Smooth muscle cell (in vitro differentiated cells): ENCODE data around the gene ZFPM1. TPM values are rescaled to one million over a fixed set of nuclear protein-coding genes. Genes with fewer than 3 reads are reported as not detected.

ENCODE experiments used
- DNase-seq: peaks from one replicate; lab custom pipeline; 2025; ENCODE audit not compliant: unreplicated experiment; lab: John Stamatoyannopoulos, UW
- H2AFZ ChIP-seq: fragments of 200-600 bp; sonication (generic); 2 replicates; pipeline ENCODE4 v1.6.0; 2016; ENCODE audit warnings: antibody characterized with exemption, low read depth, mild to moderate bottlenecking
- H3F3A ChIP-seq: fragments of 200-600 bp; sonication (generic); 2 replicates; pipeline ENCODE4 v1.6.0; 2017; ENCODE audit warnings: antibody characterized with exemption, low read depth
- H3K27ac ChIP-seq: fragments of 200-600 bp; sonication (generic); 2 replicates; pipeline ENCODE4 v1.5.1; 2016; ENCODE audit warnings: low read depth, mild to moderate bottlenecking
- H3K27me3 ChIP-seq: fragments of 200-600 bp; sonication (generic); 2 replicates; pipeline ENCODE4 v1.6.1; 2016; ENCODE audit warnings: low read depth, mild to moderate bottlenecking
- H3K36me3 ChIP-seq: fragments of 200-600 bp; sonication (generic); 2 replicates; pipeline ENCODE4 v1.5.1; 2016; ENCODE audit warnings: low read depth
- H3K4me1 ChIP-seq: fragments of 200-600 bp; sonication (generic); 2 replicates; pipeline ENCODE4 v1.5.1; 2016; ENCODE audit warnings: low read depth
- H3K4me2 ChIP-seq: fragments of 200-600 bp; sonication (generic); 2 replicates; pipeline ENCODE4 v1.6.0; 2016; ENCODE audit warnings: mild to moderate bottlenecking
- H3K4me3 ChIP-seq: fragments of 200-600 bp; sonication (generic); 2 replicates; pipeline ENCODE4 v1.5.1; 2016; ENCODE audit warnings: mild to moderate bottlenecking
- H3K79me2 ChIP-seq: fragments of 200-600 bp; sonication (generic); 2 replicates; pipeline ENCODE4 v1.6.0; 2016; ENCODE audit warnings: low read depth, mild to moderate bottlenecking
- H3K9ac ChIP-seq: fragments of 200-600 bp; sonication (generic); 2 replicates; pipeline ENCODE4 v1.6.0; 2016; ENCODE audit warnings: low read depth
- H3K9me3 ChIP-seq: fragments of 200-600 bp; sonication (generic); replicated peaks from 2 replicates; pipeline ENCODE4 v1.5.1; 2016; ENCODE audit warnings: low read depth
- H4K20me1 ChIP-seq: fragments of 200-600 bp; sonication (generic); 2 replicates; pipeline ENCODE4 v1.6.0; 2016; ENCODE audit warnings: low read depth
- WGBS: methylation state at CpG from one replicate; pipeline ENCODE4 v1.1.7; 2016; ENCODE audit warnings: low lambda C conversion rate; 5-methylcytosine and 5-hydroxymethylcytosine counted together
- polyA plus RNA-seq: library from polyadenylated mRNA; unstranded; fragments of >200 nt; fragmentation: Nextera tagmentation; extraction: Ambion mirVana; gene quantifications from 2 replicates; pipeline ENCODE4 v1.2.1, GENCODE V29; 2016
- total RNA-seq: library from RNA; depleted of rRNA; stranded (reverse); fragments of >200 nt; gene quantifications from 2 replicates; pipeline ENCODE4 v1.2.3, GENCODE V29; 2014
- TF ChIP-seq, protein P1 (sequence below): fragments of 200-600 bp; sonication (generic); IDR thresholded peaks from 2 replicates; pipeline ENCODE4 v1.5.1; 2017; ENCODE audit warnings: borderline replicate concordance, mild to moderate bottlenecking, antibody characterized with exemption; ENCODE audit not compliant: insufficient read depth, poor library complexity, severe bottlenecking

ZFPM1 gene
- total and polyA plus RNA-seq, 2 experiments from 2014 or later, result 0.99 to 4.9 TPM

- Histone ChIP-seq H3K36me3 (no peaks in the 10 kb centered on the region), H2AFZ (no peak overlapping the region), H3K4me2 (no peak overlapping the region), H3K4me3 (no peak overlapping the region), H3K27me3 (no peaks in the 10 kb centered on the region), H3K79me2 (no peaks in the 10 kb centered on the region), H3K27ac (no peak overlapping the region), H3K9ac (no peak overlapping the region), H3K4me1 (no peaks in the 10 kb centered on the region), H4K20me1 (peaks cover 17% of the 10 kb centered on the region), H3F3A (peaks cover 7% of the 10 kb centered on the region), H3K9me3 (no peaks in the 10 kb centered on the region)
- 94% methylated on average over 9 of the region's 9 CpGs for WGBS
- DNase-seq, result no peak
- TF ChIP-seq, protein P1, sequence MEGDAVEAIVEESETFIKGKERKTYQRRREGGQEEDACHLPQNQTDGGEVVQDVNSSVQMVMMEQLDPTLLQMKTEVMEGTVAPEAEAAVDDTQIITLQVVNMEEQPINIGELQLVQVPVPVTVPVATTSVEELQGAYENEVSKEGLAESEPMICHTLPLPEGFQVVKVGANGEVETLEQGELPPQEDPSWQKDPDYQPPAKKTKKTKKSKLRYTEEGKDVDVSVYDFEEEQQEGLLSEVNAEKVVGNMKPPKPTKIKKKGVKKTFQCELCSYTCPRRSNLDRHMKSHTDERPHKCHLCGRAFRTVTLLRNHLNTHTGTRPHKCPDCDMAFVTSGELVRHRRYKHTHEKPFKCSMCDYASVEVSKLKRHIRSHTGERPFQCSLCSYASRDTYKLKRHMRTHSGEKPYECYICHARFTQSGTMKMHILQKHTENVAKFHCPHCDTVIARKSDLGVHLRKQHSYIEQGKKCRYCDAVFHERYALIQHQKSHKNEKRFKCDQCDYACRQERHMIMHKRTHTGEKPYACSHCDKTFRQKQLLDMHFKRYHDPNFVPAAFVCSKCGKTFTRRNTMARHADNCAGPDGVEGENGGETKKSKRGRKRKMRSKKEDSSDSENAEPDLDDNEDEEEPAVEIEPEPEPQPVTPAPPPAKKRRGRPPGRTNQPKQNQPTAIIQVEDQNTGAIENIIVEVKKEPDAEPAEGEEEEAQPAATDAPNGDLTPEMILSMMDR, result no peak
Observed at GRCh38 chr16:88529596-88529995, 76.5 kb downstream of the ZFPM1 start.

- peaks cover 5% of the 10 kb centered on the region for H3K4me1 ChIP-seq
- no peaks in the 10 kb centered on the region for H3K79me2 ChIP-seq
- no peak overlapping the region for H3K4me3 ChIP-seq
- no peak overlapping the region for H3K27ac ChIP-seq
- H3K27me3 ChIP-seq, result no peaks in the 10 kb centered on the region
- H3K9me3 ChIP-seq, result no peaks in the 10 kb centered on the region
- no peaks in the 10 kb centered on the region for H3K36me3 ChIP-seq
- H2AFZ ChIP-seq, result no peak overlapping the region
- no peak overlapping the region for H3K9ac ChIP-seq
- WGBS, result 94% methylated on average over 27 of the region's 27 CpGs
- peaks cover 7% of the 10 kb centered on the region for H3F3A ChIP-seq
- H3K4me2 ChIP-seq, result no peak overlapping the region
- H4K20me1 ChIP-seq, result peaks cover 21% of the 10 kb centered on the region
- no peak for DNase-seq
- TF ChIP-seq, protein P1, result no peak
Observed at GRCh38 chr16:88530051-88530857, 77.2 kb downstream of the ZFPM1 start.

GRCh38 chr16:88530858-88531203 is 77.8 kb downstream of the ZFPM1 start:
- H3K27ac ChIP-seq, result no peak overlapping the region
- no peaks in the 10 kb centered on the region for H3K79me2 ChIP-seq
- no peaks in the 10 kb centered on the region for H3K9me3 ChIP-seq
- no peak overlapping the region for H3K4me2 ChIP-seq
- peaks cover 5% of the 10 kb centered on the region for H3K4me1 ChIP-seq
- no peaks in the 10 kb centered on the region for H3K27me3 ChIP-seq
- DNase-seq, result no peak
- WGBS, result 83% methylated on average over 11 of the region's 11 CpGs
- no peak overlapping the region for H3K9ac ChIP-seq
- H4K20me1 ChIP-seq, result peaks cover 27% of the 10 kb centered on the region
- H2AFZ ChIP-seq, result no peak overlapping the region
- no peak overlapping the region for H3K4me3 ChIP-seq
- peaks cover 7% of the 10 kb centered on the region for H3F3A ChIP-seq
- TF ChIP-seq, protein P1, result no peak
- H3K36me3 ChIP-seq, result no peaks in the 10 kb centered on the region

GRCh38 chr16:88531346-88531745 is 78.3 kb downstream of the ZFPM1 start:
- no peaks in the 10 kb centered on the region for H3K79me2 ChIP-seq

More at GRCh38 chr16:88531346-88531745, 78.3 kb downstream of the ZFPM1 start:
- Histone ChIP-seq H3K9me3 (no peaks in the 10 kb centered on the region), H3K4me2 (no peak overlapping the region), H3K27ac (no peak overlapping the region), H3K4me3 (no peak overlapping the region), H2AFZ (no peak overlapping the region), H3K4me1 (peaks cover 5% of the 10 kb centered on the region), H3K27me3 (no peaks in the 10 kb centered on the region), H3K36me3 (no peaks in the 10 kb centered on the region), H3F3A (peaks cover 7% of the 10 kb centered on the region), H4K20me1 (peaks cover 28% of the 10 kb centered on the region), H3K9ac (no peak overlapping the region)
- TF ChIP-seq, protein P1, result no peak
- 98% methylated on average over 12 of the region's 12 CpGs for WGBS
- DNase-seq, result no peak
